VCaP (cell line): ENCODE results near the gene DHRS7C.

Source experiments
- H3K27ac ChIP-seq: fragments of 450-650 bp; 2 replicates; pipeline ENCODE4 v1.5.1; 2017
- CTCF ChIP-seq: fragments of 450-650 bp; conservative IDR thresholded peaks from 2 replicates; pipeline ENCODE4 v1.5.1; 2017; ENCODE audit warnings: mild to moderate bottlenecking, moderate library complexity

The DHRS7C gene

DNA sequence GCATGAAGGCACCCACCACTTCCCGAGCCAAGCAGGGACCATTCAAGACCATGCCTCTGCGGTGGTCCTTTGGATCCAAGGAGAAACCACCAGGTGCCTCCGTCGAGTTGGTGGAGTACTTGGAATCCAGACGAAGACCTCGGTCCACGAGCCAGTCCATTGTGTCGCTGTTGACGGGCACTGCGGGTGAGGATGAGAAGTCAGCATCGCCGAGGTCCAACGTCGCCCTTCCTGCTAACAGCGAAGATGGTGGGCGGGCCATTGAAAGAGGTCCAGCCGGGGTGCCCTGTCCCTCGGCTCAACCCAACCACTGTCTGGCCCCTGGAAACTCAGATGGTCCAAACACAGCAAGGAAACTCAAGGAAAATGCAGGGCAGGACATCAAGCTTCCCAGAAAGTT, 63.4 kb downstream of the DHRS7C start:
- no peak for TF ChIP-seq CTCF
- no peak overlapping the region for H3K27ac ChIP-seq

DNA sequence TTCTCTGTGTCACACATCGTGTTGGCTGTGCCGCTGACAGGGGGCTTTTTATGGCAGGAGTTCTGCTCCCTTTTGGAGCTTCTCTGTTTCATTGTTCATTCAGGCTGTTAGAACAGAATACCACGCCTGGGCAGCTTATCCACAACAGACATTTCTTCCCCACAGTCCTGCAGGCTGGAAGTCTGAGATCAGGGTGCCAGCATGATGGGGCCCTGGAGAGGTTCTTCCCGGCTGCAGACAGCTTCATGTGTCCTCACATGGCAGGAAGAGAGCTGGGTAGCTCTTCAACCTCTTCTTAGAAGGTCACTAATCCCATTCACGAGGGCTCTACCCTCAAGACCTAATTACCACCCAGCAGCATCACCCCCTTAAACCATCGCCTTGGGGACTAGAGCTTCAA, 65.1 kb downstream of the DHRS7C start:
- H3K27ac ChIP-seq: no peak overlapping the region
- no peak for TF ChIP-seq CTCF

- H3K27ac ChIP-seq: no peak overlapping the region
- no peak for TF ChIP-seq CTCF
These were observed 65.8 kb downstream of the DHRS7C start for GRCh38 chr17:9725575-9725974.
